ENCODE data around the gene PDIA3. TPM values are rescaled to one million over a fixed set of nuclear protein-coding genes. Genes with fewer than 3 reads are reported as not detected.

PDIA3 gene
- total and polyA plus RNA-seq, 2 donors from 2014 or later, result 404 to 414 TPM

- Histone ChIP-seq H3K9me3 (ENCODE audit: control insufficient read depth in 2 of 3, insufficient read depth in 1 of 3, low read length in 3 of 3) (no peaks in the 10 kb centered on the region), H3K4me1 (ENCODE audit: control insufficient read depth in 2 of 3, insufficient read depth in 2 of 3, low read depth in 1 of 3, low read length in 3 of 3) (peaks cover 0 to 5% (median 0%) of the 10 kb centered on the region in 3 donors), H3K9ac (ENCODE audit: low read length in 3 of 3) (no peak overlapping the region), H3K4me3 (ENCODE audit: low read length in 3 of 3) (no peak overlapping the region), H3K27ac (ENCODE audit: low read depth in 2 of 2, low read length in 2 of 2) (no peak overlapping the region), H3K36me3 (ENCODE audit: control insufficient read depth in 2 of 3, insufficient read depth in 3 of 3, low read length in 3 of 3) (peaks cover 9 to 43% (median 32%) of the 10 kb centered on the region in 3 donors), H3K27me3 (ENCODE audit: control insufficient read depth, insufficient read depth, low read length) (no peaks in the 10 kb centered on the region)
- intact Hi-C loops (cut with DNase I), result no loop called here
- DNase-seq (no peak), FAIRE-seq (no peak)
- no peak for TF ChIP-seq CTCF (IDR thresholded peaks at IDR 0.05; ENCODE audit: borderline replicate concordance, extremely low read depth, insufficient read depth)
These were observed 25.6 kb downstream of the PDIA3 start for GRCh38 chr15:43771816-43772215.

GRCh38 chr15:43772624-43773023 is 26.4 kb downstream of the PDIA3 start:
- FAIRE-seq (no peak), DNase-seq (no peak)
- peaks cover 9 to 43% (median 32%) of the 10 kb centered on the region in 3 donors for H3K36me3 ChIP-seq (ENCODE audit: control insufficient read depth in 2 of 3, insufficient read depth in 3 of 3, low read length in 3 of 3)
- no peak overlapping the region for H3K9ac ChIP-seq (ENCODE audit: low read length in 3 of 3)
- no peaks in the 10 kb centered on the region for H3K27me3 ChIP-seq (ENCODE audit: control insufficient read depth, insufficient read depth, low read length)
- H3K4me3 ChIP-seq (ENCODE audit: low read length in 3 of 3), result no peak overlapping the region
- H3K27ac ChIP-seq (ENCODE audit: low read depth in 2 of 2, low read length in 2 of 2), result no peak overlapping the region
- no peaks in the 10 kb centered on the region for H3K9me3 ChIP-seq (ENCODE audit: control insufficient read depth in 2 of 3, insufficient read depth in 1 of 3, low read length in 3 of 3)
- intact Hi-C loops (cut with DNase I), result no loop called here
- peaks cover 0 to 5% (median 0%) of the 10 kb centered on the region in 3 donors for H3K4me1 ChIP-seq (ENCODE audit: control insufficient read depth in 2 of 3, insufficient read depth in 2 of 3, low read depth in 1 of 3, low read length in 3 of 3)
- no peak for TF ChIP-seq CTCF (IDR thresholded peaks at IDR 0.05; ENCODE audit: borderline replicate concordance, extremely low read depth, insufficient read depth)

- H3K4me1 ChIP-seq (ENCODE audit: control insufficient read depth in 2 of 3, insufficient read depth in 2 of 3, low read depth in 1 of 3, low read length in 3 of 3), result peaks cover 0 to 5% (median 0%) of the 10 kb centered on the region in 3 donors
- H3K36me3 ChIP-seq (ENCODE audit: control insufficient read depth in 2 of 3, insufficient read depth in 3 of 3, low read length in 3 of 3), result peaks cover 9 to 34% (median 23%) of the 10 kb centered on the region in 3 donors
- H3K27ac ChIP-seq (ENCODE audit: low read depth in 2 of 2, low read length in 2 of 2), result no peak overlapping the region
- no peak for TF ChIP-seq CTCF (IDR thresholded peaks at IDR 0.05; ENCODE audit: borderline replicate concordance, extremely low read depth, insufficient read depth)
- intact Hi-C loops (cut with DNase I), result no loop called here
- no peak for DNase-seq
- FAIRE-seq, result no peak
- no peaks in the 10 kb centered on the region for H3K9me3 ChIP-seq (ENCODE audit: control insufficient read depth in 2 of 3, insufficient read depth in 1 of 3, low read length in 3 of 3)
- H3K4me3 ChIP-seq (ENCODE audit: low read length in 3 of 3), result no peak overlapping the region
- H3K27me3 ChIP-seq (ENCODE audit: control insufficient read depth, insufficient read depth, low read length), result no peaks in the 10 kb centered on the region
- H3K9ac ChIP-seq (ENCODE audit: low read length in 3 of 3), result no peak overlapping the region
These were observed 27.8 kb downstream of the PDIA3 start for GRCh38 chr15:43774062-43774461.

Data from kidney (tissue), 14 donors.